ENCODE data around the gene FSD2. TPM values are rescaled to one million over a fixed set of nuclear protein-coding genes. Genes with fewer than 3 reads are reported as not detected.

The FSD2 gene
- total RNA-seq, 2 donors from 2014 or later, result not detected

DNA sequence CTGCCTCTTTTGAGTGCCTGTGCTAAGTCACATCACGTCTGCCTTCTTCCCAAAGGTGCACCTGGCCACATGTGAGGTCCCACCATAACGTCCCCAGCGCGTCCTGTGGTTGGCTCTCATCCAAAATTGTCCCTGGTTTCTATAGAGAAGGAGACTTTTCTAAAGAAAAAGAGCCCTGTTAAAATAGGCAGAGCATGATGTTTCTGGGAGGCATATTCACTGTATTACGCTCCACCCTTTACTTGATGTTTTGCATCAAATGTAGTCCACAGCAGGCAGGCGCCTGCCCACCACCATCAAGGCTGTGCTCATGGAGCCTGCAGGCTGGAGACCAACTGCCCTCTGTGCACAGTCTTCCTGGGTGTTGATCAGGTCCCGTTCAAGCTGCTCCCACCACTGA, 39.8 kb upstream of the FSD2 start:
- Histone ChIP-seq H3K9me3 (no peaks in the 10 kb centered on the region), H3K4me3 (no peak overlapping the region), H3K4me1 (ENCODE audit: control insufficient read depth in 1 of 2, low read depth in 2 of 2) (peaks cover 0 to 8% of the 10 kb centered on the region in 2 donors), H3K27me3 (replicated peaks; ENCODE audit: insufficient read depth) (no peaks in the 10 kb centered on the region), H3K36me3 (no peaks in the 10 kb centered on the region), H3K27ac (no peak overlapping the region)
- no peak for DNase-seq (ENCODE audit: low spot score)
- ATAC-seq (ENCODE audit: insufficient number of reproducible peaks, low FRiP score, low read depth), result no peak
- TF ChIP-seq, protein P1, sequence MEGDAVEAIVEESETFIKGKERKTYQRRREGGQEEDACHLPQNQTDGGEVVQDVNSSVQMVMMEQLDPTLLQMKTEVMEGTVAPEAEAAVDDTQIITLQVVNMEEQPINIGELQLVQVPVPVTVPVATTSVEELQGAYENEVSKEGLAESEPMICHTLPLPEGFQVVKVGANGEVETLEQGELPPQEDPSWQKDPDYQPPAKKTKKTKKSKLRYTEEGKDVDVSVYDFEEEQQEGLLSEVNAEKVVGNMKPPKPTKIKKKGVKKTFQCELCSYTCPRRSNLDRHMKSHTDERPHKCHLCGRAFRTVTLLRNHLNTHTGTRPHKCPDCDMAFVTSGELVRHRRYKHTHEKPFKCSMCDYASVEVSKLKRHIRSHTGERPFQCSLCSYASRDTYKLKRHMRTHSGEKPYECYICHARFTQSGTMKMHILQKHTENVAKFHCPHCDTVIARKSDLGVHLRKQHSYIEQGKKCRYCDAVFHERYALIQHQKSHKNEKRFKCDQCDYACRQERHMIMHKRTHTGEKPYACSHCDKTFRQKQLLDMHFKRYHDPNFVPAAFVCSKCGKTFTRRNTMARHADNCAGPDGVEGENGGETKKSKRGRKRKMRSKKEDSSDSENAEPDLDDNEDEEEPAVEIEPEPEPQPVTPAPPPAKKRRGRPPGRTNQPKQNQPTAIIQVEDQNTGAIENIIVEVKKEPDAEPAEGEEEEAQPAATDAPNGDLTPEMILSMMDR (IDR thresholded peaks at IDR 0.05), result no peak

DNA sequence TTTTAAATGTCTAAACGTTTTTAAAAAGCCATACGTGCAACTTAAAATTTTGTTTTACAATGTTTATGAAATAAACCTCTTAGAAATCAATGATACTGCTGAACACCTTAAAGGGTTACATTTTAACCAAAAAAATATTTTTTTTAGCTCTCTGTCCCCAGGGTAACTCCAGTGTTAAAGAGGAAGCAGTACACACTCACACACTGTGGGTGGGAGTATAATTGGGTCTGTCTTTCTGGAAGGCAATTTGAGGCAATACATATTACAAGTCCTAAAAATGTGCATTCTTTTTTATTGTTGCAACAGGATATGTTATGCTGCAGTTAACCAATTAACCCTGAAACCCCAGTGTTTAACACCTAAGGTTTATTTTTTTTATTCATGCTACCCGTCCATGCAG, 37.7 kb upstream of the FSD2 start:
- TF ChIP-seq, protein P1 (IDR thresholded peaks at IDR 0.05), result no peak
- Histone ChIP-seq H3K9me3 (no peaks in the 10 kb centered on the region), H3K4me1 (ENCODE audit: control insufficient read depth in 1 of 2, low read depth in 2 of 2) (no peaks in the 10 kb centered on the region), H3K27me3 (replicated peaks; ENCODE audit: insufficient read depth) (no peaks in the 10 kb centered on the region), H3K27ac (no peak overlapping the region), H3K4me3 (no peak overlapping the region), H3K36me3 (no peaks in the 10 kb centered on the region)
- ATAC-seq (ENCODE audit: insufficient number of reproducible peaks, low FRiP score, low read depth), result no peak
- DNase-seq (ENCODE audit: low spot score), result no peak

GRCh38 chr15:82840166-82840565, 34.3 kb upstream of the FSD2 start:
- H3K4me3 ChIP-seq, result no peak overlapping the region
- ATAC-seq (ENCODE audit: insufficient number of reproducible peaks, low FRiP score, low read depth) (no peak), DNase-seq (ENCODE audit: low spot score) (no peak)
- no peaks in the 10 kb centered on the region for H3K9me3 ChIP-seq
- H3K27me3 ChIP-seq (replicated peaks; ENCODE audit: insufficient read depth), result no peaks in the 10 kb centered on the region
- TF ChIP-seq, protein P1 (IDR thresholded peaks at IDR 0.05), result no peak
- H3K4me1 ChIP-seq (ENCODE audit: control insufficient read depth in 1 of 2, low read depth in 2 of 2), result no peaks in the 10 kb centered on the region
- no peak overlapping the region for H3K27ac ChIP-seq
- H3K36me3 ChIP-seq, result peaks cover 31% of the 10 kb centered on the region

GRCh38 chr15:82839136-82839535, 33.3 kb upstream of the FSD2 start:
- H3K9me3 ChIP-seq, result no peaks in the 10 kb centered on the region

DNA sequence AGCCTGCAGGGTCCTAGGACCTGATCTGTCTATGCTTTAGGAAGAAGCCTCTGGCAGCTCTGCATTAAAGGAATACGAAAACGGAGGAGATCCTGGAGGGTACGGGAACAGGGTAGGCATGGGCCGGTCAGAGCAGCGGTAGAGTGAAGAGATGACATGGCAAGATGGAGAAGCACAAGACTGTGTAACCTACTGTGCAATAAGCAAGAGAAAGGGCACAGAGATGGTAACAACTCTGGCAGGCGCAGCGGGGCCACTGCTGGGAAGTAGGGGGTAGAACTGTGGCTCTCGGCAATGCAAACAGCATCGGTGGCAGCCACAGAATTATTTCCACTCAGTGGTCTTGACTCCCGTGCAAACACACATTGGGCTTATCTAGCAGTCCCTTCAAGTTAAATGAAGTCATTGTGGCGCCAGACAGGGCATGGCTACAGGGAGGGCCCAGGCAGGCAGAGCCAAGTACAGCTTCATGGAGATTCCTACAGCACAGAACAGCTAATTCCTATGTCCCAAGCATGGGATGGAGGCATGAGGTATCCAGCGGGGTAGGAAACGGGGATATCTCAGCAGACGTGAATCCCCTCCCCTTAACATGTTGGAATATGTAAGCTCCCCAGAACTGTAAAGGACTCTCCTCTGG, 32.3 kb upstream of the FSD2 start:
- no peak overlapping the region for H3K4me3 ChIP-seq
- TF ChIP-seq, protein P1 (IDR thresholded peaks at IDR 0.05), result no peak
- no peaks in the 10 kb centered on the region for H3K27me3 ChIP-seq (replicated peaks; ENCODE audit: insufficient read depth)
- ATAC-seq (ENCODE audit: insufficient number of reproducible peaks, low FRiP score, low read depth) (no peak), DNase-seq (ENCODE audit: low spot score) (no peak)
- no peak overlapping the region for H3K27ac ChIP-seq
- no peaks in the 10 kb centered on the region for H3K9me3 ChIP-seq
- peaks cover 0 to under 1% of the 10 kb centered on the region in 2 donors for H3K4me1 ChIP-seq (ENCODE audit: control insufficient read depth in 1 of 2, low read depth in 2 of 2)
- peaks cover 44% of the 10 kb centered on the region for H3K36me3 ChIP-seq

More at GRCh38 chr15:82839136-82839535, 33.3 kb upstream of the FSD2 start:
- Histone ChIP-seq H3K36me3 (peaks cover 35% of the 10 kb centered on the region), H3K27ac (no peak overlapping the region), H3K4me1 (ENCODE audit: control insufficient read depth in 1 of 2, low read depth in 2 of 2) (no peaks in the 10 kb centered on the region), H3K4me3 (no peak overlapping the region), H3K27me3 (replicated peaks; ENCODE audit: insufficient read depth) (no peaks in the 10 kb centered on the region)
- ATAC-seq (ENCODE audit: insufficient number of reproducible peaks, low FRiP score, low read depth) (no peak), DNase-seq (ENCODE audit: low spot score) (no peak)
- TF ChIP-seq, protein P1 (IDR thresholded peaks at IDR 0.05), result no peak

Measured in thoracic aorta (tissue), 2 donors.